Stimulated activated CD4-positive, alpha-beta T cell treated with anti-CD3 and anti-CD28 coated beads, Interleukin-12 subunit alpha, Interleukin-12 subunit beta, amount 100 ng/mL, for 48 hours (primary cell): ENCODE data around the gene CDC45.
A peak's percentile ranks its signal among the peaks of the same experiment; 100 is the strongest.

Experiments
- DNase-seq, 3 donors: peaks; one replicate each; pipeline ENCODE4 v3.0.0-alpha.2; 2020; ENCODE audit warnings: low read depth in 2 of 3, low spot score in 1 of 3

CDC45 gene

DNA sequence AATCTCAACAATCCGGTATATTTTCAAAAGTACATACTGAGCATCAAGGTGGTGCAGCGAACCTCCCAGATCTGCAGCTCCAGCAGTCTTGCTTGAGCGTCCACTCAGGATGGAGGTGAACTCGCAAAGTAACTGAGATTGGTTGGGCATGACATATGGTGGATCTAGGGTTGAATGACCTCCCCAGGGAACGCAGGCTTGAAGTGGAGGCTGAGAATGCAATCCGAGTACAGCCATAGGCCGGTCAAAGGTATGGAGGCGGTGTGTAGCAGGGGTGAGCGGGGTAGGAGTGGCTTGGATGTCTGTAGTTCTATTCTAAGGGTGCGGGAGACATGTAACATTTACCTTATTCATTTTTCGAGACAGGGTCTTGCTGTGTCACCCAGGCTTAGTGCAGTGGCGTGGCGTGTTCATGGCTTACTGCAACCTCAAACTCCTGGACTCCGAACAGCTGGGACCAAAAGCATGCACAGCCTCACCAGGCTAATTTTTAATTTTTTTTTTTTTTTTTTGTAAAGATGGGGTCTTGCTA is 31.6 kb upstream of the CDC45 start:
- no peak for DNase-seq

DNA sequence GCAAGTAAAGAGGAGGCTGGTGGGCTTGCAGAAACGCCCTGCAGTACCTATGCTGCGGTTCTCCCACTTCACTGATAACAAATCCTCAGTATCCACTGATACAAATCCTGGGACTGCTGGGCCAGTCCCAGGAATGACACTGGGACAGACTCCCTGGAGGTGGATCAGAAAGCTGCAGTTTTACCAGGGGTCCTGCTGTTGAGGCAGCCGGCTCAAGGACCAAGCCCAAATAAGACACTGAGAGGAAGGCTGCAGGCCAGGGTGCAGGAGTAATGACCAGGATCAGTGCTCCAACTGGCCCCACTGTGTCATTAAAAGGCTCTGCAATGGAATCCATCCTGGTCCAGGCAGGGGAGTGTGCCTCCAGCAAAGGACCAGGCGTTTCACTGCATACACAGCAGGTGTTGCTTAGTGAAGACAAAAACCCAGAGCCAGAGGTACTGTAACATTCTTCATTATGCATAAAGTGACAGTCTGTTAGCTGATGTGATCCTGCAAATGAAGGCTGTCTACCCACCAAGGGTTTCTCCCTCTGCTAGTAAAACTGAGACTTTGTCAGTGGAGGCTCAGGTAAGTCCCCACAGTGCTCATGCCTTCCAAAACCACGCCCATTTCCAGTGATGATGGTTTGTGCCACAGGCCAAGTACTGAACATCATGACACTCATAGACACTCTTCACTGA is 30.8 kb upstream of the CDC45 start:
- DNase-seq: peak in 2 of 3 donors; percentile 58 to 65

DNA sequence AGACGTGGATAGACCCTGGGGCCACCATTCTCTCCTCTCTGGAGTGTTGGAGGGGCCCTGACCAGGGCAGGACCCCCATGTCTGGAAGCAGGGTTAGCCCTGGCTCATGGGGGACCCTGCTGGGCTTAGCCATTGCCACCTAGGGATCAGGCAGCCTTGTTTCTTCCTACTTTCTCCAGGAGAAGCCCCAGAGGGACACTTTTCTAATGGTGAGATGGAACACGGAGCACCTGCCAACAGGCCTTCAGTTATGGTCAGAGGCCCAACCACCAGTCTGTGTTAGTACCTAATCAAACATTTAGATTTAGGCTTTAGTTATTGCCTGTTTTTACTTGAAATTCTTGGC is 30.3 kb upstream of the CDC45 start:
- no peak for DNase-seq

DNA sequence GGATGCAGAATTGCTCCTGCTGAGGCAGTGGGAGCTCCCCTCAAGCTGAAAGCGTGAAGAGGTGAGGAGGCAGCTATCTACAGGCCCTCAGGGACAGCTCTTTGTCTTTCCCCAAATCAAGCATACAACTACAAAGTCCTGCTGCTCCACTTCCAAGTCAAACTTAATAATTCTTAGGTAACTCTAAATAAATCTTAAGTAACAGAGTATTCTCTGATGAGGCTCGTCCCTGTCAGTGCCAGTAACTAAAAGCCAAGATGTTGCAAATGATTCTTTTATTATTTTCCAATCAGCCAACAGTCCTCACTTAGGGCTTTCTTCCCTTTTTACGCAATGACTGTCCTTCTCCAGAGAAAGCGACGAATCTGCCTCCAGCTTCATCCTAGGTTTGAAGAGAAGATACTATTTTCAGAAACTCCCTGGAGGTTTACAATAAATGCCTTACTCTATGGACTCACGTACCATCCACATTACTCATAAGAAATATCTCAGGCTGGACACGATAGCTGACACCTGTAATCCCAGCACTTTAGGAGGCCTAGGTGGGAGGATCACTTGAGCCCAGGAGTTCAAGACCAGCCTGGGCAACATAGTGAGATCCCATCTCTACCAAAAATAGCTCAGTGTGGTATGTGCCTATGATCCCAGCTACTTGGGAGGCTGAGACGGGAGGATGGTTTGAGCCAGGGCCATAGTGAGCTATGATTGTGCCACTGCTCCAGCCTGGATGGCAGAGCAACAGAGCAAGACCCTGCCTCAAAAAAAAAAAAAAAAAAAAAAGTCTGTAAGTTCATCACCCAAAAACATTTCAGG is 29.2 kb upstream of the CDC45 start:
- no peak for DNase-seq

DNA sequence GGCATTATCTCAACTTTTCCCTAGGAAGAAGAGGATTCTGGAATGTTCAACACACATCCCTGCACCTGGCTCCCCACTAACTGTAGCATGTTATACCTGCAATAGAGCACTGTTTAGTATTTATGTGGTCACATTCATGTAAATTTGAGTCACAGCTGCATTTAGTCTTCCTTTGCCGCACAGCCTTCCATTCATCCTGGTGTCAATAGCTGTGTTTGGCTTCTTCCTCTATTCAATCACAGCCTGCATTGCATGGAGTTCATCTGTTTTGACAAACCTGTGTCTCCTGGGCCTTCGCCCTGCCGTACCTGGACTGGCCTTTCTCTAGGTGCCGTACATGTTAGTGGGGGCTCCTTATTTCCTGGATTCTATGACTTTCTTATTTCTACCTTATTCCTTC is 28.1 kb upstream of the CDC45 start:
- no peak for DNase-seq

DNA sequence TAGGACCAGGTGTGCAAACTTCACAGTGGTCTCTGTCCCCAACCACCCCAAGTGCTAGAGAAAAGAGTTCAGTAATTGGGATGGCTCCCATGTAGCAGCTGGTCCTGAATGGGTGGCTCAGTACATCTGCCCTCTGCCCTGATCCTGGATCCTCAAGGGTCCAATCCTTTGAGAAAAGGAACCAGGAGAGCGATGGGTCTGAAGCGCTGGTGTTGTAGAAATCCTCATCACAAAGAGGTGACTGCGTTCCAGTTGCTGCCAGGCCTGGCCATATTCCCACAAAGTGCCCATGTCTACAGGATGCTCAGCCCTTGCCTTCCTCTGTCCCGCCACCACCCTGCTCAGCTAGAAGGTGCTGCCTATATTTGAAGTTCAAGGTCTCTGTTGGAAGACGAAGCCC is 26.0 kb upstream of the CDC45 start:
- no peak for DNase-seq

DNA sequence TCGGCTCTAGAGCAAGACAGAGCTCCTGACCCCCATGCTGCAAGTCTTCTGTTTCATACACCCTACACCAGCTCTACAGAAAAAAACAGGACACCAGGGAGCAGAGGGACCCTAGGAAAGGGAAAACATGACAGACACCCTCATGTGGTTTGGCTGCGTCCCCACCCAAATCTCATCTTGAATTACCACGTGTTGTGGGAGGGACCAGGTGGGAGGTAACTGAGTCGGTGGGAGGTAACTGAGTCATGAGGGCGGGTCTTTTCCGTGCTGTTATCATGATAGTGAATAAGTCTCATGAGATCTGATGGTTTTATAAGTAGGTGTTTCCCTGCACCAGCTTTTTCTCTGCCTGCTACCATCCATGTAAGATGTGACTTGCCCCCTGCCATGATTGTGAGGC is 25.6 kb upstream of the CDC45 start:
- no peak for DNase-seq

DNA sequence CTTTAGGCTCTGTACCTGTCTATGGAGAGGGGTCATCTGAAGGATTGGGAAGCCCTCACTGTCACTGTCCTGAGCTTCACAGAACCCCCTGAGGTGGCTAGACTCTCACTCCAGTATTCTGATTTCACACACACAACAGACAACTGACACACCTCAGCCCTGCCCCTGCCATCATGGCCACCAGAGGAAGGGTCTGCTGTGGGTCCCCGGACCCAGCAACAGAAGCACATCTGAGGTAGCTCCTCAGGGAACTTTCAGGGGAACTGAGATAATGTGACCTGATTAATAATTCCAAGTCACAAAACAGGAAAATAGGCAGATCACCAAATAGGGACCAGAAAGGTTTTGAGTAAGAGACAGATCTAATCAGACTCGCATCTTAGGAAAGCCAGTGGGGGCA is 24.7 kb upstream of the CDC45 start:
- DNase-seq: no peak

DNA sequence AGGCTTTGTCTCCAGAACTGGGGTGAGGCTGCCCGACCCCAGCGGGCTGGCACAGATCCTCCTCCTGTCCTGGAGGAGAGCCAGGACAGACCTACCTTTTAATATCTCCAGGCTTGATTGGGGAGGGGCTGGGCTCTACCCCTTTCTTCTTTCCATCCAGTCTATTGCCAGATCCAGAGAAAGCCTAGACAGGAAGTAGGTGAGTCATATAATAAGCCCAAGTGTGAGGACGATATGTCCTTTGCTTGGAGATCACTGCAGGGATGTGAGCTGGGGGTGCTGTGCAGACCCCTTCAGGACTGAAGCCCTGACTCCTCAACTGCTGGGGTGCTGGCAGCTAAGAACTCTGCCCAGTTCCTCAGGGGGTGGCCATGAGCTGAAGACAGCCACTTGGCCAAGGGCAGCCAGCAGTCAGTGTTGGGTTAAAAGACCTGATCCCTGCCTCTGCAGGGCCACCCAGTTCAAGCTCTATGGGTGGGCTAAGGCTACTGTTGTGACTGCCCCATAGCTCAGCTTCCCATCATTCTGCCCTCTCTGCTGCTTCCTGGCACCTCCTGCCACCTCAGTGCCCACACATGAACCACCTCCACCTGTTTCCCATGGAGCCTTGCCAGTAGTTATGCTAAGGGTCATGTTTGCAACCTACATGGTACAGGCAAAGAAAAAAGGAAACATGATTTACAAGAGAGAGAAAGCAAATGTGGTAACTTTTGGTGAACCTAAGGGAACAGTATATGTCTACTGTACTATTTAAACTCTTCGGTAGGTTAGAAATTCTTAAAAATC is 23.9 kb upstream of the CDC45 start:
- DNase-seq: no peak

DNA sequence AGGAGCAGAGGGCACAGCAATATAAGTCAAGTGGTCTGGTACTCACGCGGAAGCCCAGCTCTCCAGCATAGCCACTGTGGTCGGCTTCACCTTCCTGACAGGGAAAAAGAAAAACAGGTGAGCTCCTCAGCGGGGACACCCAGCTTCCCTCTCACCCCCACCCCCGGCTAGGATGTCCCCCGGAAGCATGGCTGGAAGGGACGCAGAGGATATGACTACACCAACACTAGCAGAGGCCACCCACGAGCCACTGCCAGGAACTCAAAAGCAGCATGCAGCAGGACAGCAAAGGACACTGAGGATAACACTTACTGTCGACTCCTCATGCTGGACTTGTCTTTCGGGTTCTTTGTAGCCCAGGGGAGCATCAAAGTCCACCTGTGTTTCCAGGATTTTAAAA is 23.2 kb upstream of the CDC45 start:
- no peak for DNase-seq

DNA sequence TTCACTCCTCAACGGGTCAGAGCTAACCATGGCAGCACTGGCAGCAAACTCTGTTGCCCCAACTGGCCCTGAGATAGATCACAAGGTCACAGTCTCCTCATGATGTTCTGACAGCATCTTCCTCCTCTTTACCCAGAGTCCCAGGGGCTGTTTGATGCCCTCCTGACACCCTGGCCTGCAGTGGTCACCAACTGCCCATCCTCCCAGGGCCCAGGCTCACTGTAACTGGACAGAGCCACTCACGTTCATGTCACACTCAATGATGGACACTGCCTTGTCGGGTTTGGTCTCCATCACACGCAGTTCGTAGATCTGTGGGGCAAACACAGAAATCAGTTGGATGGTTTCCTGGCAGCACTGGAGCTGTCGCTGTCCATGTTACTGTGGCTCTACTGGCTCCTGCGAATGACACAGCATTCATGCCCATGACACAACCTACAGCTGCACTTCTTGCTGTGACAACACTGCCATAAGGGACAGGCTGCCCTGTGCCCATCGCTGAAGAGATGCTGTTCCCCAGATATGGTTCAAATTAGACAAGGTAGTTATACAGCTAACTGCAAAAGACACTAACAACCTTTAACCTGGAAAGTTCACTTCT is 21.8 kb upstream of the CDC45 start:
- no peak for DNase-seq

DNA sequence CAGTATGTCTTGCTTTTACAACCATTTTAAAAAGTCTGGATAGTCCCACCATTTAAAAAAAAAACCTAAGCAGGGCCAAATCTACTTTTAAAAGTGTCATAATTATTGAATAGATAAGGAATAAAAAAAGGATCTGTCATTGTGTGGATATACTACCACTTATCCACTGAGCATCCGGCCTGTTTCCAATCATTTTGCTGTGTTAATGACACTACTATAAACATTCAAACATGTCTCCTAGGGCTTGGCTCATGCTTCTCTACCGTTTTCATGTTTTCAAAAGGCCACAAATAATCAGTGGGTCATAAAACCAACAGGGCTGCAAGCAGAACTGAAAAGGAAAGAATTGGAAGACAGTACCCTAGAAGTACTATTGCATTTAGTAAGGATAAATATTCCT is 19.7 kb upstream of the CDC45 start:
- DNase-seq: no peak

DNA sequence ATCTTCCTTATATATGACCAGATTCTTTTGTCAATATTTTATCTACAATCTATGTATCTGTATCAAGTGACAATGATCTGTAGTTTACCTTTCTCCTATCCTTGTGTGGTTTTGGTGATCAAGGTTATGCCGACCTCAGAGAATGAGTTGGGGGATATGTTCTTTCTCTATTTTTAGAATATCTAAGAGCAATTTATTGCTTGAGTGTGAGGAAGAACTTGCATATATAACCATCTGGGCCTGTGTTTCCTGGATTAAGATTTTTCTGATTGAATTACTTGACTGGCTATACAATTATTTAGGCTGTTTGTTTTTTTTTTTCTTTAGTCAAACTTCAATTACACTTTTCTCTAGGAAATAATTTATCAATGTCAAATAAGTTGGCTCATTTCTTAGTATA is 18.2 kb upstream of the CDC45 start:
- no peak for DNase-seq

DNA sequence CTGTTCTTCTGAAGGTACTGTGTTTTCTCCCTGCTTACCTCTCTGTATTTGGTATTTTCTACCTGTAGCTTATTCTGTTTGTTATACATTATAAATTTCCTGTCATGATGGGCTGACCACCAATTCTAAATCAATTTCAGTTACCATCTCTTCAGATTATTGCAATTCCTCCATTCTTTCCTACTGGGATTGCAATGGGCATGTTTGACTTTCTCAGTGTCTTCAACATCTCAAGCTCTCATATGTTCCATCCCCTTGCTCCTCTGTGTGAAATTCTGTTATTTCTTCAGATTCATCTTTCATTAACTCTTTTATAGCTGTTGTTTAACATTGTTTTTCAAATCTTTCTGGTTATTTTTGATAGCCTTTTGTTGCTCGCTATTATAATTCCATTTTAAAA is 16.7 kb upstream of the CDC45 start:
- DNase-seq: no peak

DNA sequence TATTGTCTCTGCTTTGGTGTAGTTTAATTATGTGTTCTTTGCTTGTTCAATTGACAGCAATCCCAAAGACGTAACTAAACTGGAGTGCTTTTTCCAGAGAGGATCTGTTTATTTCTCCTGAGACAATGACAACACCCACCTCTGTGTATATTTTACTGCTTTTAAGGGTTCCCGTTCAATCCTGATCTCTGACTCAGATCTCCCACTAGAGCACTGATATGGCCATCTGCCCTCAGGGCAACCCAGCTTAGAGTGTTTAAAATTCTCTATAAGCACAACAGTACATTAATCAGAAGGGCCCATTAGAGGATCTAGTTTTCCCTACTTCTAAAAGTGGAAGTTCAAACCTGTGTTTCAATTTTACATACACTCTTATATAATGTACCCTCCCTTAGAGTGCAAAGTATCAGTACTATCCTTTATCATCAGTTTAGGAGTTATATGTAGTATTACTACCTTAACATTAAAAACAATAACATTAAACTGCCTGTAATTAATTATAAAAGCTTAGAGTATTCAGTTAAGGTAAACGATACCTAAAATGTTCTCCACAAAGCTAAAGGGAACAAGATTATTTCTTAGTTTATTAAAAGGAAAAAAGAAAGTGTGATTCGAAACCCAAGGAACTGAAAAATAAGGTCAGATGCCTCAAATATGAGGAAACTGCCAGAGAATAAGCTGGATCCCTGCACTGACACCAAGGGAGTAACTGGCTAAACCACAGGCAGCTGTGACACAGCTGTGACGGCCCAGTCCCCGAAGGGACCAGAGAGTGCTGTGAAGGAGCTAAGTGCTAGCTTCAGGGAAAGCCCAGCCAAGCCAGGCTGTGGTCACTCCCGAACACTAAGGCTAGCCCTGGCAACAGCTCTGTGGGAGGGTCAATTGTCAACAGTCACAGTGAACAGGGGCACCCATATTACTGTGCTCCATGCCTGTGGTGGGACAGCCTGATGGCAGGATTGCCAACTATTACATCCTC is 15.9 kb upstream of the CDC45 start:
- no peak for DNase-seq

DNA sequence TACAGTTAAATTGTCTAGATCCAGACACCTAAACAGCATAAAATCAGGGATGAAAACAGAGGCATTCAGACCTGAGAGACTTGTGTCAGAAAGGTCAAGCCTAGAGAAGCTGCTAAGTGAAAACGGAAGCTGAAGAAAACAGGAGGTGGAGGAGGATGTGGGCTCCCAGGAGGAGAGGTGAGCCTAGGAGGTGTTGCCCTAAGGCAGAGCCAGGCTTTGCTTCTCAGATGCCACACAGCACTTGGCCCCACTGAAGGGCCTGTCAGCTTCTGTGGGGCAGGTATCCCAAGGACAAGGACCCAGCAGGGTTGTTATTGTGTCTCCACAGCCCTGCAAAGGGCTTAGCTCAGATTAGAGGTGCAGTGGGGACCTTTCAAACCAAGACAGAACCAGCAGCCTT is 15.2 kb upstream of the CDC45 start:
- DNase-seq: no peak

DNA sequence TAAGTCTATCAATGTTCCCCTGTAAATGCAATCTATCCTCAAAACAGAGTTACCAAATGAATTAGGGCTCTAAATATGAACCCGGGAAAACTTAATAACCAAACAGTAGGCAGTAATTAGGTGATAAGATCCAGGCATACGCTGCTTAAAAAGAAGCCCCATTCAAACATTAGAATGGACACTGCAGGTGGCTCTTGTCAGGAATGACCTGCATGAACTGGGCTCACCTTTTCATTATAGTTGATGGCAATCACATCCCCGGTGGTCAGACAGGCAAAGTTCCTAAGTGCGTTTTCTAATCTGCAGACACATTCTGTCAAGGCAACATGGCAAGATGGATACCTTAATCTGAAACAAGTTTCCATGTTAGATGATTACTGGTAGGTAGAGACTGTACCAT is 14.7 kb upstream of the CDC45 start:
- DNase-seq: no peak

DNA sequence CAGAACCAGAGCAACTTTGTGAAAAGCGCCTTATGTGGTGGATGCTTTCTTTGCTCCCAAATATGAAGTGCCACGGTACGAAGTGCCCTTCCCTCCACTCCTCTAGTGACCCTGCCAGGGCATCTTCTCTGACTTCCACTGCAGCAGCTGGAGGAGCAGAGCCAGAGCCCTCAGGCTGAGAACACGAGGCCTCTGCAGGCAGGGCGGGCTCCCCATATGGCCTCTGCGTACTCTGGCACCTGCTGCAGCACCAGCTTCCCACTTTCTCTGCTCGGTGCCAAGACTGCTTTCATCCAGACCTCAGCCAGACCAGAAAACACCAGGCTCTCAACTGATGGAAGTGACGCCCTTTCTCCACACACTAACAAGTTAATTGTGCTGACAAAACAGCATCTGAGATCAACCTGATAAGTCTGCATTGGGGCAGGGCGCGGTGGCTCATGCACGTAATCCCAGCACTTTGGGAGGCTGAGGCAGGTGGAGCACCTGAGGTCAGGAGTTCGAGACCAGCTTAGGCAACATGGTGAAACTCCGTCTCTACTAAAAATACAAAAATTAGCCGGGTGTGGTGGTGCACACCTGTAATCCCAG is 13.5 kb upstream of the CDC45 start:
- DNase-seq: no peak

DNA sequence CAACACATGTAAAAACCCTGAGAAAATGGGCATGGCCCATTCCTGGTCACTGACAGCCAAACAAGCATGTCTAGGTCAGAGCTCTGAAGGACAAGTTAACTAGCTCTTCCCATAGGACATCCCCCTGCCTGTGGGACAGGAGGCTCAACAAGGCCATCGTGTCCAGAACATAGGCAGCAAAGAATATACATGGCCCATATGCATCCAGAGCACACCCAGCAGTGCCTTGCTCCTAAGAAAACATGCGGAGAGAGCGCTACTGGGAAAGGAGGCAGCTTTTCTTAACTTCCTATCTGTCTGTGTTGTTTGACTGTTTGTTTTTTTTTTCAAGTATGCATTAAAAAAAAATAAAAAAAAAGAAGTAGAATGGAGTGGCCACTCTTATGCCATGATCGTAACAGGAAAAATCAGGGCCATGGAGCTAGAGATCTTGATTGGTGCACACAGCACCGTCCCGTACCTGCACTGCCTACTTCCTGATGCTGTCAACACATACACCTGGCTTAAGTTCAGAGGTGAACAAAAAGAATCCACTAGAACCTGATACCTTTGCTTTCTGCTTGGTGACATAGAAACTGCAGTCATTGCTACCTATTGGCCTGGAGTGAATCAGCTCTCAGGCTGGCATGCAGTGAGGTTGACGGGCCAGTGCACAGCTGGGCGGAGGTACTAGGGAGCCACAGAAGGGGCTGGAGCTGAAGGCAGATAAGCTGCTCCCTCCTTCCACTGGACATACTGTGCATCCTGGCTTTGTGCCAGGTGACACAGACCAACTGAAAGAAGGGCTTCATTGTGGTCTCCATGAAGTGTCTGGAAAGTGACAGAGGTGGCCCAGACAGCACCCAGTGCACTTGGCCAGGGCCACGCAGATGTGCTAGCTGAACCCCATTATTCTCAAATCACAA is 12.6 kb upstream of the CDC45 start:
- no peak for DNase-seq
